Neutrophil (primary cell): Measurements from ENCODE around the gene RNASE11.

Experiments
- H3K27ac ChIP-seq: fragments of 200-600 bp; sonication (generic); 2 replicates; pipeline ENCODE4 v1.5.1; 2016; ENCODE audit warnings: mild to moderate bottlenecking, moderate library complexity
- H3K27me3 ChIP-seq: fragments of 200-600 bp; sonication (generic); 2 replicates; pipeline ENCODE4 v1.6.0; 2016; ENCODE audit warnings: mild to moderate bottlenecking
- H3K36me3 ChIP-seq: fragments of 200-600 bp; sonication (generic); 2 replicates; pipeline ENCODE4 v1.5.1; 2017
- H3K4me1 ChIP-seq, 2 experiments: fragments of 200-600 bp in 1 of 2; sonication (generic) in 1 of 2; 1 replicate in 1 of 2; 2 replicates in 1 of 2; pipeline versions ENCODE4 v1.5.1 to v1.6.1; 2013 to 2016; ENCODE audit warnings: low read depth in 1 of 2, low read length in 1 of 2, mild to moderate bottlenecking in 1 of 2, moderate library complexity in 1 of 2; ENCODE audit not compliant: control insufficient read depth in 1 of 2, insufficient read depth in 1 of 2
- H3K4me3 ChIP-seq, 2 experiments: fragments of 200-600 bp in 1 of 2; sonication (generic) in 1 of 2; 1 replicate in 1 of 2; 2 replicates in 1 of 2; pipeline ENCODE4 v1.5.1; 2013 to 2016; ENCODE audit warnings: low read depth in 1 of 2, low read length in 1 of 2, mild to moderate bottlenecking in 1 of 2, moderate library complexity in 1 of 2
- H3K9me3 ChIP-seq: fragments of 200-600 bp; sonication (generic); 2 replicates; pipeline ENCODE4 v1.5.1; 2016
- CTCF ChIP-seq: fragments of 200-600 bp; sonication (generic); IDR thresholded peaks from 2 replicates; pipeline ENCODE4 v1.5.1; 2016; ENCODE audit warnings: antibody characterized with exemption

Gene RNASE11

GRCh38 chr14:20617138-20618003 is 29.6 kb upstream of the RNASE11 start:
- H3K27ac ChIP-seq, result no peak overlapping the region
- no peaks in the 10 kb centered on the region for H3K36me3 ChIP-seq
- H3K9me3 ChIP-seq, result no peaks in the 10 kb centered on the region
- no peak overlapping the region for H3K4me3 ChIP-seq
- peaks cover 19% of the 10 kb centered on the region for H3K27me3 ChIP-seq
- peaks cover 25 to 33% of the 10 kb centered on the region in 2 experiments for H3K4me1 ChIP-seq
- TF ChIP-seq CTCF, result no peak

GRCh38 chr14:20615996-20616395 is 28.2 kb upstream of the RNASE11 start:
- Histone ChIP-seq H3K4me3 (no peak overlapping the region), H3K4me1 (peaks cover 25 to 38% of the 10 kb centered on the region in 2 experiments), H3K27me3 (peaks cover 30% of the 10 kb centered on the region), H3K27ac (no peak overlapping the region), H3K9me3 (no peaks in the 10 kb centered on the region), H3K36me3 (no peaks in the 10 kb centered on the region)
- TF ChIP-seq CTCF, result no peak

- peaks cover 41 to 55% of the 10 kb centered on the region in 2 experiments for H3K4me1 ChIP-seq
- H3K9me3 ChIP-seq, result no peaks in the 10 kb centered on the region
- H3K27ac ChIP-seq, result no peak overlapping the region
- peaks cover 45% of the 10 kb centered on the region for H3K27me3 ChIP-seq
- no peaks in the 10 kb centered on the region for H3K36me3 ChIP-seq
- TF ChIP-seq CTCF, result no peak
- H3K4me3 ChIP-seq, result peak overlapping the region in 1 of 2 experiments; percentile 37
Observed at GRCh38 chr14:20614038-20614840, 26.4 kb upstream of the RNASE11 start.

- H3K36me3 ChIP-seq, result no peaks in the 10 kb centered on the region
- no peak for TF ChIP-seq CTCF
- H3K4me1 ChIP-seq, result peaks cover 38 to 53% of the 10 kb centered on the region in 2 experiments
- H3K9me3 ChIP-seq, result no peaks in the 10 kb centered on the region
- H3K27me3 ChIP-seq, result peaks cover 45% of the 10 kb centered on the region
- H3K27ac ChIP-seq, result no peak overlapping the region
- peak overlapping the region in 1 of 2 experiments; percentile 37 for H3K4me3 ChIP-seq
Observed at GRCh38 chr14:20613094-20614037, 25.6 kb upstream of the RNASE11 start.

- Histone ChIP-seq H3K27me3 (peaks cover 45% of the 10 kb centered on the region), H3K9me3 (no peaks in the 10 kb centered on the region), H3K4me1 (peaks cover 31 to 46% of the 10 kb centered on the region in 2 experiments), H3K4me3 (no peak overlapping the region), H3K27ac (no peak overlapping the region), H3K36me3 (no peaks in the 10 kb centered on the region)
- no peak for TF ChIP-seq CTCF
Observed at GRCh38 chr14:20612403-20612802, 24.6 kb upstream of the RNASE11 start.
